IMR-90 (cell line): ENCODE data around the gene ANKRD13B. TPM values are rescaled to one million over a fixed set of nuclear protein-coding genes. Genes with fewer than 3 reads are reported as not detected.

Experiments
- ATAC-seq: fragments of 200-7000 bp; cut with Tn5 transposase; 2 replicates; pipeline ENCODE4 v1.9.1; 2020; ENCODE audit warnings: low read depth, mild to moderate bottlenecking, moderate library complexity
- BruUV-seq: library from RNA; stranded (reverse); fragments of 400-500 nt; replicated peaks from 2 replicates; lab custom pipeline; 2021; lab: Mats Ljungman, UMichigan
- CTCF ChIA-PET: fragments of 300-600 bp; formaldehyde crosslinking; extraction: SDS; loops from one replicate; lab custom pipeline; 2021; ENCODE audit warnings: antibody characterized with exemption; lab: Yijun Ruan, JAX
- POLR2A ChIA-PET: fragments of 300-600 bp; sonication (Branson Sonifier 250); formaldehyde crosslinking; loops from one replicate; lab custom pipeline; 2022; ENCODE audit warnings: antibody characterized with exemption; ENCODE audit not compliant: unreplicated experiment; lab: Charles Lee
- DNase-seq: peaks from one replicate; pipeline ENCODE4 v3.0.0; 2013
- H2AFZ ChIP-seq: replicated peaks from 2 replicates; pipeline ENCODE3; 2013; ENCODE audit warnings: low read length, mild to moderate bottlenecking; ENCODE audit not compliant: poor library complexity
- H2AK5ac ChIP-seq: 2 replicates; pipeline ENCODE4 v1.6.1; 2013; ENCODE audit warnings: low read depth, low read length, inconsistent platforms
- H2AK9ac ChIP-seq: replicated peaks from 2 replicates; pipeline ENCODE3; 2013; ENCODE audit warnings: mild to moderate bottlenecking, low read depth, low read length, moderate library complexity; ENCODE audit not compliant: poor library complexity
- H2BK120ac ChIP-seq: 2 replicates; pipeline ENCODE4 v1.6.1; 2013; ENCODE audit warnings: low read depth, low read length, inconsistent platforms
- H2BK15ac ChIP-seq: 3 replicates; pipeline ENCODE4 v1.6.1; 2013; ENCODE audit warnings: low read depth, low read length, inconsistent platforms
- H2BK20ac ChIP-seq: 2 replicates; pipeline ENCODE4 v1.6.1; 2013; ENCODE audit warnings: low read depth, mild to moderate bottlenecking, inconsistent platforms, low read length, moderate library complexity
- H2BK5ac ChIP-seq: 2 replicates; pipeline ENCODE4 v1.6.1; 2013; ENCODE audit warnings: mild to moderate bottlenecking, low read depth, low read length, inconsistent platforms; ENCODE audit not compliant: poor library complexity, severe bottlenecking
- H3K14ac ChIP-seq: replicated peaks from 2 replicates; pipeline ENCODE4 v1.6.1; 2013; ENCODE audit warnings: low read depth, low read length, inconsistent platforms
- H3K18ac ChIP-seq: 2 replicates; pipeline ENCODE4 v1.6.1; 2013; ENCODE audit warnings: low read depth, low read length, control low read depth
- H3K23ac ChIP-seq: 2 replicates; pipeline ENCODE4 v1.6.1; 2013; ENCODE audit warnings: low read depth, low read length, inconsistent platforms
- H3K27ac ChIP-seq: 2 replicates; pipeline ENCODE4 v1.5.1; 2013; ENCODE audit warnings: mild to moderate bottlenecking, control low read depth, low read length; ENCODE audit not compliant: insufficient read depth
- H3K27me3 ChIP-seq: 2 replicates; pipeline ENCODE4 v1.6.1; 2013; ENCODE audit warnings: low read length; ENCODE audit not compliant: control insufficient read depth, insufficient read depth
- H3K36me3 ChIP-seq: 2 replicates; pipeline ENCODE4 v1.6.1; 2013; ENCODE audit warnings: low read length, mixed read lengths; ENCODE audit not compliant: control insufficient read depth, insufficient read depth
- H3K4ac ChIP-seq: 2 replicates; pipeline ENCODE4 v1.6.1; 2013; ENCODE audit warnings: low read depth, low read length, inconsistent platforms
- H3K4me1 ChIP-seq: 2 replicates; pipeline ENCODE4 v1.6.1; 2013; ENCODE audit warnings: low read length, mixed read lengths; ENCODE audit not compliant: control insufficient read depth, insufficient read depth
- H3K4me2 ChIP-seq: 2 replicates; pipeline ENCODE4 v1.6.1; 2013; ENCODE audit warnings: low read depth, mild to moderate bottlenecking, control low read depth, low read length, moderate library complexity
- H3K4me3 ChIP-seq: 2 replicates; pipeline ENCODE4 v1.5.1; 2013; ENCODE audit warnings: low read depth, mild to moderate bottlenecking, control low read depth, low read length, moderate library complexity; ENCODE audit not compliant: insufficient read depth
- H3K56ac ChIP-seq: 2 replicates; pipeline ENCODE4 v1.6.1; 2013; ENCODE audit warnings: low read length, inconsistent platforms; ENCODE audit not compliant: insufficient read depth; ENCODE audit errors: extremely low read depth
- H3K79me1 ChIP-seq, 2 experiments: 2 replicates each; pipeline ENCODE4 v1.6.1; 2013; ENCODE audit warnings: low read length in 2 of 2, inconsistent platforms in 1 of 2, low read depth in 1 of 2
- H3K9ac ChIP-seq: 2 replicates; pipeline ENCODE4 v1.6.1; 2013; ENCODE audit warnings: low read depth, low read length, control low read depth
- H3K9me1 ChIP-seq: 2 replicates; pipeline ENCODE4 v1.6.1; 2013; ENCODE audit warnings: low read length, inconsistent platforms; ENCODE audit not compliant: insufficient read depth
- H3K9me3 ChIP-seq: 2 replicates; pipeline ENCODE4 v1.6.1; 2013; ENCODE audit warnings: low read length; ENCODE audit not compliant: control insufficient read depth, insufficient read depth
- H4K20me1 ChIP-seq: 2 replicates; pipeline ENCODE4 v1.6.1; 2013; ENCODE audit warnings: low read length, inconsistent platforms; ENCODE audit not compliant: insufficient read depth
- H4K5ac ChIP-seq: 2 replicates; pipeline ENCODE4 v1.6.1; 2013; ENCODE audit warnings: mild to moderate bottlenecking, low read depth, low read length, control low read depth
- H4K8ac ChIP-seq, 2 experiments: 2 replicates each; pipeline ENCODE4 v1.6.1; 2013; ENCODE audit warnings: low read depth in 2 of 2, low read length in 2 of 2, control low read depth in 1 of 2, inconsistent platforms in 1 of 2
- H4K91ac ChIP-seq: 2 replicates; pipeline ENCODE4 v1.6.1; 2013; ENCODE audit warnings: low read depth, low read length, inconsistent platforms; ENCODE audit not compliant: insufficient read depth
- NFE2L2 ChIP-seq: fragments of 150-350 bp; IDR thresholded peaks from 2 replicates; pipeline ENCODE4 v1.6.1; 2016; ENCODE audit warnings: low read depth, mild to moderate bottlenecking, low read length
- WGBS, 2 experiments: methylation state at CpG; one replicate each; pipeline versions ENCODE4 v1.1.5 to v1.1.7; 2013; ENCODE audit warnings: missing lambda C conversion rate in 2 of 2; ENCODE audit not compliant: insufficient read length in 1 of 2; ENCODE audit errors: extremely low coverage in 2 of 2; 5-methylcytosine and 5-hydroxymethylcytosine counted together
- dilution Hi-C: fragments of 300-500 bp; cut with HindIII; formaldehyde crosslinking; loops from one replicate; pipeline ENCODE4 v1.14.3; 2018; ENCODE audit warnings: low sequenced_read_pairs; ENCODE audit not compliant: unreplicated experiment
- in situ Hi-C: fragments of 300-500 bp; cut with MboI; formaldehyde crosslinking; loops from 3 replicates; pipeline ENCODE4 v1.14.3; 2019; ENCODE audit warnings: low sequenced_read_pairs, inconsistent platforms, mixed read lengths
- intact Hi-C: fragments of 100-400 bp; cut with micrococcal nuclease; formaldehyde crosslinking; loops from 2 replicates; pipeline ENCODE4 v1.10.0; 2022
- polyA plus RNA-seq, 3 experiments: library from polyadenylated mRNA; depleted of rRNA; stranded (reverse); fragments of >200 nt; gene quantifications; 2 replicates each; pipeline ENCODE4 v1.2.3, GENCODE V29; 2012; ENCODE audit warnings: low replicate concordance in 1 of 3
- total RNA-seq: library from RNA; depleted of rRNA; stranded (reverse); fragments of >200 nt; gene quantifications from 2 replicates; pipeline ENCODE4 v1.2.3, GENCODE V29; 2012
- TF ChIP-seq, protein P1 (sequence below): fragments of 150-350 bp; IDR thresholded peaks from 2 replicates; pipeline ENCODE4 v1.6.1; 2017; ENCODE audit warnings: mild to moderate bottlenecking, antibody characterized with exemption, low read length, low read depth

ANKRD13B gene
- total and polyA plus RNA-seq, 2 of the 4 experiments (the other 2 are of a cell fraction): 0.90 to 4.0 TPM

DNA sequence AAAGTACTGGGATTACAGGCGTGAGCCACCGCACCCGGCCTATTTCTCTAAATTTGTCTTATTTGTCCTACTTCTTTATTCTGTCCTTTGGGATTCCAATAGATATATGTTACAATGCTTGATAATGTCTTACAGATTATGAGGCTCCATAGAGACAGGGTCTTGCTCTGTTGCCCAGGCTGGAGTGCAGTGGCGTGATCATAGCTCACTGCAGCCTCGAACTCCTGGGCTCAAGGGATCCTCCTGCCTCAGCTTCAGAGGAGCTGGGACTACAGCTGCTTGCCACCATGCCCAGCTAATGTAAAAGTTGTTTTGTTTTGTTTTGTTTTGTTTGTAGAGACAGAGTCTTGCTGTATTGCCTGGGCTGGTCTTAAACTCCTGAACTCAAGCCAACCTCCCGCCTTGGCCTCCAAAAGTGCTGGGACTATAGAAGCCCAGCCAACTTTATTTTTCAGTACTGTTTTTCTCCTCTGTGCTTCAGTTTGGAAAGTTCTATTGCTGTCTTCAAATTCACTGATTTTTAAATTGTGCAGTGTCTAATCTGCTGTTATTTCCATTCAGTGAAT lies 10.3 kb downstream of the ANKRD13B start:
- intact Hi-C loops (no loop called here), dilution Hi-C loops (no loop called here), in situ Hi-C loops (no loop called here)
- Histone ChIP-seq H3K4ac (no peak overlapping the region), H2BK15ac (no peak overlapping the region), H2AFZ (no peak overlapping the region), H3K14ac (no peak overlapping the region), H3K23ac (no peak overlapping the region), H3K4me1 (no peaks in the 10 kb centered on the region), H3K79me1 (peaks cover 0 to 2% of the 10 kb centered on the region in 2 experiments; a peak in 1 of 4 replicates), H2AK5ac (no peak overlapping the region), H4K91ac (no peak overlapping the region), H3K9ac (no peak overlapping the region), H4K20me1 (no peaks in the 10 kb centered on the region), H3K9me3 (no peaks in the 10 kb centered on the region), H3K36me3 (no peaks in the 10 kb centered on the region), H3K9me1 (no peaks in the 10 kb centered on the region), H3K27me3 (no peaks in the 10 kb centered on the region; the same call in 1 of the 2 replicates), H4K5ac (no peak overlapping the region), H3K4me2 (no peak overlapping the region), H3K4me3 (no peak overlapping the region), H3K27ac (no peak overlapping the region), H3K56ac (no peak overlapping the region), H4K8ac (no peak overlapping the region), H3K18ac (no peak overlapping the region), H2BK20ac (no peak overlapping the region), H2BK5ac (no peak overlapping the region), H2BK120ac (no peak overlapping the region), H2AK9ac (no peak overlapping the region)
- ATAC-seq (no peak), DNase-seq (no peak)
- 92% methylated on average over 2 of the region's 6 CpGs; no CpG with 5 or more reads in 1 of the 2 experiments for WGBS, 2 experiments
- ChIA-PET POLR2A (no interaction called here), CTCF (no interaction called here)
- TF ChIP-seq NFE2L2: no peak
- TF ChIP-seq, protein P1, sequence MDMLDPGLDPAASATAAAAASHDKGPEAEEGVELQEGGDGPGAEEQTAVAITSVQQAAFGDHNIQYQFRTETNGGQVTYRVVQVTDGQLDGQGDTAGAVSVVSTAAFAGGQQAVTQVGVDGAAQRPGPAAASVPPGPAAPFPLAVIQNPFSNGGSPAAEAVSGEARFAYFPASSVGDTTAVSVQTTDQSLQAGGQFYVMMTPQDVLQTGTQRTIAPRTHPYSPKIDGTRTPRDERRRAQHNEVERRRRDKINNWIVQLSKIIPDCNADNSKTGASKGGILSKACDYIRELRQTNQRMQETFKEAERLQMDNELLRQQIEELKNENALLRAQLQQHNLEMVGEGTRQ: no peak
- BruUV-seq: no TSS peak
